ENCODE data around the gene CENPV.
"Not testable (repeated sequence)": the region's sequence is repeated elsewhere in the genome, so short reads cannot be mapped to it uniquely, and the experiment has no call there.

Gene CENPV

GRCh38 chr17:16306211-16306610, 47.1 kb downstream of the CENPV start:
- TF ChIP-seq CTCF (IDR thresholded peaks at IDR 0.05; ENCODE audit: low read depth, low read length): no peak
- DNase-seq (ENCODE audit: extremely low read depth, low read depth): no peak

DNA sequence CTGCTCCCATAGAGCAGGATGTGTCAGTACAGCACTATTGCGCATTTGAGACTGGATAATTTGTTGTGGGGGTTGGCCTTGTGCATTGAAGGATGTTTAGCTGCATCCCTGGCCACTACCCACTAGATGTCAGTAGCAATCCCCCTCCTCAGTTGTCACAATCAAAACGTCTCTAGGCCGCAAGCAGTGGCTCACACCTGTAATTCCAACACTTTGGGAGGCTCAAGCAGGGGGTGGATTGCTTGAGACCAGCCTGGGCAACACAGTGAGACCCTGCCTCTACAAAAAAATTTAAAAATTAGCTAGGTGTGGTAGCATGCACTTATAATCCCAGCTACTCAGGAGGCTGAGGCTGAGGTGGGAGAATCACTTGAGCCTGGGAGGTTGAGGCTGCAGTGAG, 48.4 kb downstream of the CENPV start:
- DNase-seq (ENCODE audit: extremely low read depth, low read depth): no peak
- TF ChIP-seq CTCF (IDR thresholded peaks at IDR 0.05; ENCODE audit: low read depth, low read length): peak; percentile 39

DNA sequence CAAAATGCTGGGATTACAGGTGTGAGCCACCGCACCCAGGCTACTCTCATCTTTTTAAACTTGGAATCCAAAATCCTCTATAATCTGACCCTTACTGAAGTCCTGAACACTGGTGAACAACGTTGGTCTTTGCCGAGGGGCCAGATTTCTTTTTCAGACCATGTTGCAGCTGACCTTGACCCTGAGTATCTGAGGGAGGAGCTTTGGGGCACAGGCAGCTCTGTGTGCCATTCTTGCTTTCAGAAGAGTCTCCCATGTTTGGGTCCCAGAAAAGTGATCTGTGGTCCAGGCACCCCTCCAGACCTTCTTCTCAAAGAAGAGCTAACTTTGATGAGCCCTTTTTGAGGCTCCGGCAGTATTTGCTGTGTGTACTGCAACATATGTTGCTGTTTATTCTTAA, 50.4 kb downstream of the CENPV start:
- no peak for TF ChIP-seq CTCF (IDR thresholded peaks at IDR 0.05; ENCODE audit: low read depth, low read length)
- DNase-seq (ENCODE audit: extremely low read depth, low read depth): no peak

DNA sequence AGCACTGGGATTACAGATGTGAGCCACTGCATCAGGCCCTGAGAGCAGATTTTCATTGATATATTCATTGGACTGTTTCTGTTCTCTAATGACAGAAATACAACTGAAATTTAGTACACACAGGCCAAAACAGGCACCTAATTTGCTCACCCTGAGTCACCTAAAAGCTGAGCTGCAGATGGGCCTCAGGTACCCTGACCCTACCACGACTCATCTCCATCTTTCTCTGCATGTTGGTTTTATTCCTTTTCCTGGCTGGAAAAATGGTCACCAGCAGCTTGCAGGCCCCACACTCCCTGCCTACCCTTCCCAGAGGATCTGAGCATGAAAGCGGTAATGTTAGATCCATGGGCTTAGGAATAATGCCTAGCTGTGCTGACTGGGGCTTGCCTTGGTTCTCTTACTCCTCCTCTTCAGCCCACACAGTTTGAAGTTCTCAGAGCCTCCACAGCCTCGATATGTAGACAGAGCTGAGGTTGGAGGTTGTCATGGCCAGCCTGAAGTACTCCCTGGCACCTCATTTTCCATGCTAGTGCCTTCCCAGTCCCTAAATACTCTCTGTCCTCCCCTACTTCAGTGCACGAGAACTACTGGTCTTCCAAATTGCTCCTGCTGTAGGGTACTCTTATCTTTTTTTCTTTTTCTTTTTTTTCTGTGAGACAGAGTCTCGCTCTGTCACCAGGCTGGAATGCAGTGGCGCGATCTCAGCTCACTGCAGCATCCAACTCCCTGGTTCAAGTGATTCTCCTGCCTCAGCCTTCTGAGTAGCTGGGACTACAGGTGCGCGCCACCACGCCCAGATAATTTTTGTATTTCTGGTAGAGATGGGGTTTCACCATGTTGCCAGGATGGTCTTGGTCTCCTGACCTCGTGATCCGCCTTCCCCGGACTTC, 51.1 kb downstream of the CENPV start:
- DNase-seq (ENCODE audit: extremely low read depth, low read depth): no peak
- TF ChIP-seq CTCF (IDR thresholded peaks at IDR 0.05; ENCODE audit: low read depth, low read length): no peak

DNA sequence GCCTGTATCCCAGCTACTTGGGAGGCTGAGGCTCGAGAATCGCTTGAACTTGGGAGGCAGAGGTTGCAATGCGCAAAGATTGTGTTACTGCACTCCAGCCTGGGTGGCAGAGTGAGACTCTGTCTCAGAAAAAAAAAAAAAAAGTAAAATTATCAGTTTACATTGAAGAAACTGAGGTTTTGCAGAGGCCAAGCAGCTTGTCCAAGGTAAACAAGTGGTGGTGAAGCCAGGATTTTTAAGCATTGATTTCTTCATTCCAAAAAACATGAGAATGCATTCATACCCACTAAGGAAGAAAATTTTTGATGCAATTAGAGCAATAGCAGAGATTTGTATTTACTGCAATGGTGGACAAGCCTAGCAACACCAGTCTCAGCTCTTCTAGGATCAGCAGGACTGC, 52.7 kb downstream of the CENPV start:
- no peak for DNase-seq (ENCODE audit: extremely low read depth, low read depth)
- no peak for TF ChIP-seq CTCF (IDR thresholded peaks at IDR 0.05; ENCODE audit: low read depth, low read length)

DNA sequence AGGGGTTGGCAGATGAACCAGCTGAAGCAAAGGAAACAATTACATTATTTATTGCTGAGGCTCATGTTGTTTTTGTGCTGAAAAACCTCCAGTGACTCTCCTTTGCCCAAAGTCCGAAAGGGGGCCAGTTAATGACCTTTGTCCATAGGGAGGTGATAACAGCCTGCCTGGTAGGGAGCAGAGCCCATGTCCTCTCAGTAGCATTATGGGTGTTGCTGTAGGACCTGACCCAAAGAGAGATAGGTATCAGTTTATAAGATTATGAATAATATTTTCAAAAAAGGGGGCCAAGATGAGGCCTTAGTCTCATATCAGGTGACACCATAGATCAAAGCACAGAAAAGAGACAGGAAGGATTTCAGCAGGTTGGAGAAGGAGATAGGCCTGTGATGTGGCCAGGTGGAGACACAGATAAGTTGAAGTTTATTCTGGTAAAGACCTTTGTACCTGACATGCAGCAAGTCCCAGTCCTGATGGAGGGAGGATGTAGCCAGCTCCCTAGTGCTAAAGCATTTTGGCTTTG, 55.1 kb downstream of the CENPV start:
- no peak for DNase-seq (ENCODE audit: extremely low read depth, low read depth)
- TF ChIP-seq CTCF (IDR thresholded peaks at IDR 0.05; ENCODE audit: low read depth, low read length): no peak

- no peak for TF ChIP-seq CTCF (IDR thresholded peaks at IDR 0.05; ENCODE audit: low read depth, low read length)
- no peak for DNase-seq (ENCODE audit: extremely low read depth, low read depth)
Measured at GRCh38 chr17:16297367-16298139, 55.7 kb downstream of the CENPV start.

DNA sequence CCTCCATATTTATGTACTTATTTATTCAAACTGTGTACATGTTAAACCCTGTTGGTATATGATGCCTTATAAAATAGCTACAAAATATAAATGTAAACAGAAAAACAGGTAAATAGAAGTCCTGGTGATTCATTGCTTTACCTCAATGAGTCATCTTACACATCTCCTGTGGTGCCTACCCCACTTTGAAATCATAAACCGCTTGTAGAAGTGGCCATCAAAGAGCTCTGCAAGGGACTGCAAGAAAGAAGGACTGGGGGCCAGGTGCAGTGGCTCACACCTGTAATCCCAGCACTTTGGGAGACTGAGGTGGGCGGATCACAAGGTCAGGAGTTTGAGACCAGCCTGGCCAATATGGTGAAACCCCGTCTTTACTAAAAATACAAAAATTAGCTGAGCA, 57.2 kb downstream of the CENPV start:
- not testable (repeated sequence) for DNase-seq (ENCODE audit: extremely low read depth, low read depth)
